ENCODE measurements around the gene HK2.

GRCh38 chr2:74941284-74941683, 107.4 kb downstream of the HK2 start:
- TF ChIP-seq ZSCAN20 (CRISPR knock-in tag; IDR thresholded peaks at IDR 0.05) (no peak), EP300 (IDR thresholded peaks at IDR 0.05) (no peak), POLR2A (IDR thresholded peaks at IDR 0.05; ENCODE audit: low read length) (no peak), ESRRA (IDR thresholded peaks at IDR 0.05; ENCODE audit: borderline replicate concordance, low read length) (no peak), SMC3 (IDR thresholded peaks at IDR 0.05) (no peak), NR3C1 (IDR thresholded peaks at IDR 0.05) (no peak)
- TF ChIP-seq, protein P1, sequence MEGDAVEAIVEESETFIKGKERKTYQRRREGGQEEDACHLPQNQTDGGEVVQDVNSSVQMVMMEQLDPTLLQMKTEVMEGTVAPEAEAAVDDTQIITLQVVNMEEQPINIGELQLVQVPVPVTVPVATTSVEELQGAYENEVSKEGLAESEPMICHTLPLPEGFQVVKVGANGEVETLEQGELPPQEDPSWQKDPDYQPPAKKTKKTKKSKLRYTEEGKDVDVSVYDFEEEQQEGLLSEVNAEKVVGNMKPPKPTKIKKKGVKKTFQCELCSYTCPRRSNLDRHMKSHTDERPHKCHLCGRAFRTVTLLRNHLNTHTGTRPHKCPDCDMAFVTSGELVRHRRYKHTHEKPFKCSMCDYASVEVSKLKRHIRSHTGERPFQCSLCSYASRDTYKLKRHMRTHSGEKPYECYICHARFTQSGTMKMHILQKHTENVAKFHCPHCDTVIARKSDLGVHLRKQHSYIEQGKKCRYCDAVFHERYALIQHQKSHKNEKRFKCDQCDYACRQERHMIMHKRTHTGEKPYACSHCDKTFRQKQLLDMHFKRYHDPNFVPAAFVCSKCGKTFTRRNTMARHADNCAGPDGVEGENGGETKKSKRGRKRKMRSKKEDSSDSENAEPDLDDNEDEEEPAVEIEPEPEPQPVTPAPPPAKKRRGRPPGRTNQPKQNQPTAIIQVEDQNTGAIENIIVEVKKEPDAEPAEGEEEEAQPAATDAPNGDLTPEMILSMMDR (IDR thresholded peaks at IDR 0.05): no peak

Measured in A549 (cell line).